Measurements from ENCODE around the gene MRPL53.
"Not testable (repeated sequence)": the region's sequence is repeated elsewhere in the genome, so short reads cannot be mapped to it uniquely, and the experiment has no call there.

Gene MRPL53

DNA sequence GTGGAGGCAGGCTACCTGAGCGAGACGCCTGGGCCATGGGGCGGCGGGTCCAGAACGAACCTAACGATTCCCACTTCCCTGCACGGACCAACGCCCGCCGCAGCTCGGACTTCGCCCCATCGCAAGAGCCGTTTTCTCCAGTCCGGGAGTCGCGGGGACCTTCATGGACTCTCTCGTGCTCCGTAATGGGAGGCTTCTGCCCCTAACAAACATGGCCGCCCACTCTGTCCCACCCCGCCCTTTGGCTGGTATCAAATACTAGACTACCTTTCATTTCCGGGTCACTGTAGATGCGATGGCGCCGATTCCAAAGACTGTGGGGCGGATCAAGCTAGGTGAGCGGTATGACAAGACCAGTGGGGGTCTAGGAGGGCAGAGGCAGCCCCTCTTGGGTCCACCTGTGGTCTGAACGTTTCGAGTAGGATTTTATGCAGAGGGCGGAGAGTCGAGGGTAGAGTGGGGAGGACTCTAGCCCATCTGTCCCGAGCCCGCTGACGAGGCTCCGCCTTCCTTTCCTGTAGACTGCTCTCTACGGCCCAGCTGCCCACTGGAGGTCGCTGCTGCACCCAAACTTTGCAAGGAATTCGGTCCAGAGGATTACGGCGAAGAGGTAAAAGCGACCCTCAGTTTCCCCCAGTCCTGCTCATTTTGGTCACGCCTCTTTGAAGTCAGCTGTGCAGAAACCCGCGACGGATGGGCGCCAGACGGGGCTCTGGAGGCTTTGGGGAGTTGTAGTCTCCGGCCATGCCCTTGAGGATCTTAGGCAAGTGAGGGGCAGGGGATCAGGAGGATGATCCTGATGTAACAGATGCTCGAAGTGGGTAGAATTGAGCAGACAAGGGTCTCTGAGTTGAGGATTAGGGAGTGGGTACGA, 10.6 kb upstream of the MRPL53 start, which contains the start of the genes CCDC142 and TTC31:
Gene CCDC142, minus strand, starts transcription at position 198 of the 874 bp plus-strand sequence. Its CDS starts 161 bp downstream, at position 37.
Gene TTC31, plus strand, starts transcription at position 281 of the 874 bp plus-strand sequence. Its CDS starts 15 bp downstream, at position 296.
- H3K4me3 Mint-ChIP-seq, result peak within 1 kb of the TSS; percentile 94
- no peaks in the 10 kb centered on the region for H3K27me3 Mint-ChIP-seq
- DNase-seq (ENCODE audit: low spot score in 2 of 2), result peak; percentile 89 to 91
- peaks cover 34% of the 10 kb centered on the region for H3K4me1 Mint-ChIP-seq
- H3K9me3 Mint-ChIP-seq, result no peaks in the 10 kb centered on the region
- ATAC-seq (replicated peaks; ENCODE audit: extremely low read depth, poor library complexity, severe bottlenecking), result peak; percentile 96
- peak within 1 kb of the TSS; percentile 99 for H3K27ac Mint-ChIP-seq (ENCODE audit: low read depth)
- H3K36me3 Mint-ChIP-seq (ENCODE audit: insufficient read depth), result peaks cover 29% of the 10 kb centered on the region

- ATAC-seq (replicated peaks; ENCODE audit: extremely low read depth, poor library complexity, severe bottlenecking) (peak; percentile 44), DNase-seq (ENCODE audit: low spot score in 2 of 2) (no peak)
- Mint-ChIP-seq H3K4me3 (peak overlapping the region; percentile 94), H3K4me1 (peaks cover 34% of the 10 kb centered on the region), H3K27me3 (no peaks in the 10 kb centered on the region), H3K9me3 (no peaks in the 10 kb centered on the region), H3K27ac (ENCODE audit: low read depth) (peak overlapping the region; percentile 99), H3K36me3 (ENCODE audit: insufficient read depth) (peaks cover 31% of the 10 kb centered on the region)
These were observed 9.7 kb upstream of the MRPL53 start for GRCh38 chr2:74481961-74482800.

DNA sequence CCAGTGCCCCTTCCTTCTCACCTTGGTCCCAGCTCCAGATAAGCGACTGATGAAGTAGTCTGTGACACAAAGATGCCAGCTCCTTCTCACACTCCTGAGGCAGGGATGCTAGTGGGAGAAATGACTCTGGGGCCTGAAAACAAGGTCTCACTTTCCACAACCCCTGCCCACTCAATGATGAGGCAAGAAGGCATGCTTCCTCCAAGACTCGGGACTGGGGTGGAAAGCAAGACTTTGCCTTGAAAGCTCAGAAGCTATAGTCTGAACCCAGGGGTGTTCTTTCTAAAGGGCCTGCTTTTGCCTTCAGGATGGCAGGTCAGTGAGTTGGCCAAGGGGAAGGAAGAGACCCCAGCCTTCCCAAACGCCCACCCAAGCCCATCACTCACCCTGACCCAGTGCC, 9.0 kb upstream of the MRPL53 start:
- Mint-ChIP-seq H3K27ac (ENCODE audit: low read depth) (no peak overlapping the region), H3K4me1 (peaks cover 28% of the 10 kb centered on the region), H3K9me3 (no peaks in the 10 kb centered on the region), H3K27me3 (no peaks in the 10 kb centered on the region), H3K4me3 (peak overlapping the region; percentile 94), H3K36me3 (ENCODE audit: insufficient read depth) (peaks cover 29% of the 10 kb centered on the region)
- DNase-seq (ENCODE audit: low spot score in 2 of 2) (no peak), ATAC-seq (replicated peaks; ENCODE audit: extremely low read depth, poor library complexity, severe bottlenecking) (no peak)

GRCh38 chr2:74474899-74475298, 2.4 kb upstream of the MRPL53 start:
- H3K27ac Mint-ChIP-seq (ENCODE audit: low read depth), result no peak overlapping the region

DNA sequence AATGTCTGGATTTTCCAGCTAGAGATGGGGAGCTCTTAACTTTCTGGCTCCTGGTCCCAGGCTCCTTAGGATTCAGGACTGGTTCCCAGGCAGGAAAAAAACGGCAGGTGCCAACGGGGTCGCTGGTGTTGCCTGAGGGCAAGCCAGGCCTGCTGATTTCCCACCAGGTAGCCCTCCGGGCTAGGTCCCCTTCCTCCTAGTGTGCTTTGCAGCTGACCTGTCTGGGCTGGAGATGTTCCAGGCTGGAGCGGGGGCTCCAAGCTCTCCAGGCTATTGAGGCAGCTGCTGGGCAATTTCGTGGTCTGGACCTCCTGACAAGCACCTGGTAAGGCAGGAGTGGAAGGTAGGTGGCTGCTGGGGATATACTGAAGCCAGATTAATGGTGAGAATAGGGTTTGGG, 2.0 kb upstream of the MRPL53 start:
- H3K4me1 Mint-ChIP-seq, result peaks cover 29% of the 10 kb centered on the region
- no peaks in the 10 kb centered on the region for H3K27me3 Mint-ChIP-seq
- DNase-seq (ENCODE audit: low spot score in 2 of 2) (no peak), ATAC-seq (replicated peaks; ENCODE audit: extremely low read depth, poor library complexity, severe bottlenecking) (no peak)
- H3K4me3 Mint-ChIP-seq, result peak overlapping the region; percentile 7
- H3K36me3 Mint-ChIP-seq (ENCODE audit: insufficient read depth), result peaks cover 34% of the 10 kb centered on the region
- peak overlapping the region; percentile 61 for H3K27ac Mint-ChIP-seq (ENCODE audit: low read depth)
- H3K9me3 Mint-ChIP-seq, result no peaks in the 10 kb centered on the region

More at GRCh38 chr2:74474899-74475298, 2.4 kb upstream of the MRPL53 start:
- Mint-ChIP-seq H3K4me3 (no peak overlapping the region), H3K27me3 (no peaks in the 10 kb centered on the region), H3K4me1 (peaks cover 29% of the 10 kb centered on the region), H3K36me3 (ENCODE audit: insufficient read depth) (peaks cover 36% of the 10 kb centered on the region), H3K9me3 (no peaks in the 10 kb centered on the region)
- no peak for ATAC-seq (replicated peaks; ENCODE audit: extremely low read depth, poor library complexity, severe bottlenecking)
- DNase-seq (ENCODE audit: low spot score in 2 of 2), result no peak

DNA sequence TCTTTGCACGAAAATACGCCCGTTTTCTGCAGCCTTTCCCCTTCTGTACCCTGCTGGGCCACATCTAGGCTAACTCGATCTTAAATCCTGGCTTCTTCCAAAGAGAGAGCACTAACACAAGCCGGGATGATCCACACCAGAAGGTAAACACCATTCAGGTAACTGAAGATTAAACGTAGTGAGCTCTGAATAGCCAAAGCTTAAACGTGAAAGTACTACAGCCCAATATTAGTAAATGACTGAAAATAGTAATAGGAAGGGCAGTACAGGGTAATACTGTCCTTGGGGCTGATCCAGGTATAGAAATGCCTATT, 422 bp upstream of the MRPL53 start:
- ATAC-seq (replicated peaks; ENCODE audit: extremely low read depth, poor library complexity, severe bottlenecking) (no peak), DNase-seq (ENCODE audit: low spot score in 2 of 2) (no peak)
- Mint-ChIP-seq H3K27ac (ENCODE audit: low read depth) (peak overlapping the region; percentile 97), H3K4me1 (peaks cover 24% of the 10 kb centered on the region), H3K27me3 (no peaks in the 10 kb centered on the region), H3K9me3 (no peaks in the 10 kb centered on the region), H3K36me3 (ENCODE audit: insufficient read depth) (peaks cover 30% of the 10 kb centered on the region), H3K4me3 (peak overlapping the region; percentile 97)

DNA sequence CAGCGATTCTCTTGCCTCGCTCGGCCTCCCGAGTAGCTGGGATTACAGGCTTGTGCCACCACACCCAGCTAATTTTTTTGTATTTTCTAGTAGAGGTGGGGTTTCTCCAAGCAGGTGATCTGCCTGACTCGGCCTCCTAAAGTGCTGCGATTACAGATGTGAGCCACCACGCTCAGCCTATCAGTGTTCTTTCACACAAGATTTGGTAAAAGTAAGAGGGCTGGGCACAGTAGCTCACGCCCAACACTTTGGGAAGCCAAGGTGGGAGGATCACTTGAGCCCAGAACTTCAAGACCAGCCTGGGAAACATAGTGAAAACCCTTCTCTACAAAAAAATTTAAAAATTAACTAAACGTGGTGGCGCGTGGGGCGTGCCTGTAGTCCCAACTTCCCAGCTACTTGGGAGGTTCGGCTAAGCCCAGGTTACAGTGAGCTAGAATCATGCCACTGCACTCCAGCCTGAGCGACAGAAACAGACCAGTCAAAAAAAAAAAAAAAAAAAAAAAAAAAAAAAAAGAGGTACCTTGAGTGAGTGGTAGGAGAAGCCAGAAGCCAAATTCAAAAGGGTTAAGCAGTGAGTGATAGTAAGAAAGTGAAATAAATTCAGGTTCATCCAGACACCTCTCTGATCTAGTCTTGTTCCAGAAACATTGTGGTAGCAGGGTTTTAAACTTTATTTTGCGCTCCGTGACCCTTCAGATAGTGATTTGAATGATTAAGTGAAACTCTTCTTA, 981 bp downstream of the MRPL53 start:
- ATAC-seq (replicated peaks; ENCODE audit: extremely low read depth, poor library complexity, severe bottlenecking), result no peak
- H3K4me3 Mint-ChIP-seq, result peak overlapping the region; percentile 97
- no peak for DNase-seq (ENCODE audit: low spot score in 2 of 2)
- H3K36me3 Mint-ChIP-seq (ENCODE audit: insufficient read depth), result peaks cover 28% of the 10 kb centered on the region
- H3K9me3 Mint-ChIP-seq, result no peaks in the 10 kb centered on the region
- H3K4me1 Mint-ChIP-seq, result peaks cover 24% of the 10 kb centered on the region
- H3K27me3 Mint-ChIP-seq, result no peaks in the 10 kb centered on the region
- peak overlapping the region; percentile 97 for H3K27ac Mint-ChIP-seq (ENCODE audit: low read depth)

- DNase-seq (ENCODE audit: low spot score in 2 of 2); H3K27me3 Mint-ChIP-seq; H3K9me3 Mint-ChIP-seq; ATAC-seq (replicated peaks; ENCODE audit: extremely low read depth, poor library complexity, severe bottlenecking): not testable (repeated sequence)
- peaks cover 27% of the 10 kb centered on the region for H3K4me1 Mint-ChIP-seq
- peaks cover 32% of the 10 kb centered on the region for H3K36me3 Mint-ChIP-seq (ENCODE audit: insufficient read depth)
- peak overlapping the region; percentile 45 for H3K4me3 Mint-ChIP-seq
- H3K27ac Mint-ChIP-seq (ENCODE audit: low read depth), result peak overlapping the region; percentile 93
These were observed 1.7 kb downstream of the MRPL53 start for GRCh38 chr2:74470742-74471141.

- H3K27me3 Mint-ChIP-seq, result no peaks in the 10 kb centered on the region
- peaks cover 18% of the 10 kb centered on the region for H3K36me3 Mint-ChIP-seq (ENCODE audit: insufficient read depth)
- H3K9me3 Mint-ChIP-seq, result no peaks in the 10 kb centered on the region
- H3K27ac Mint-ChIP-seq (ENCODE audit: low read depth), result peak overlapping the region; percentile 98
- peak overlapping the region; percentile 96 for H3K4me3 Mint-ChIP-seq
- peaks cover 32% of the 10 kb centered on the region for H3K4me1 Mint-ChIP-seq
- DNase-seq (ENCODE audit: low spot score in 2 of 2) (no peak), ATAC-seq (replicated peaks; ENCODE audit: extremely low read depth, poor library complexity, severe bottlenecking) (no peak)
These were observed 8.1 kb downstream of the MRPL53 start for GRCh38 chr2:74464406-74464805.

DNA sequence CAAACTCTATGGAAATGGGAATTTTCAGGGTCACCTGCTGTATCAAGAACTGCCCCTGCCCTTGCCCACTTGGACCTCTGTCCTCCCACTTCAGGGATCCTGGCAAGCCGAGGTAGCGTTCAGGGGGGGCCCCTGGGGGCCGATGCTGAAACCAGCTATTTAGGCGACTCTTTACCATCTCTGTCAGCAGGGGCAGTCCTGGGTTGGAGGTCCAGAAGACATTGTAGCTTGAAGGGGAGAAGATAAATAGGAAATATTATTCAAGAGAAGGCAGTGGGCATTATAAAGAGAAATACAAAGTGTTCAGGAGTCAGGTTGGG, 9.7 kb downstream of the MRPL53 start:
- no peaks in the 10 kb centered on the region for H3K27me3 Mint-ChIP-seq
- peaks cover 47% of the 10 kb centered on the region for H3K4me1 Mint-ChIP-seq
- DNase-seq (ENCODE audit: low spot score in 2 of 2), result no peak
- H3K4me3 Mint-ChIP-seq, result peak overlapping the region; percentile 50
- H3K36me3 Mint-ChIP-seq (ENCODE audit: insufficient read depth), result peaks cover 26% of the 10 kb centered on the region
- H3K9me3 Mint-ChIP-seq, result no peaks in the 10 kb centered on the region
- ATAC-seq (replicated peaks; ENCODE audit: extremely low read depth, poor library complexity, severe bottlenecking), result no peak
- no peak overlapping the region for H3K27ac Mint-ChIP-seq (ENCODE audit: low read depth)

DNA sequence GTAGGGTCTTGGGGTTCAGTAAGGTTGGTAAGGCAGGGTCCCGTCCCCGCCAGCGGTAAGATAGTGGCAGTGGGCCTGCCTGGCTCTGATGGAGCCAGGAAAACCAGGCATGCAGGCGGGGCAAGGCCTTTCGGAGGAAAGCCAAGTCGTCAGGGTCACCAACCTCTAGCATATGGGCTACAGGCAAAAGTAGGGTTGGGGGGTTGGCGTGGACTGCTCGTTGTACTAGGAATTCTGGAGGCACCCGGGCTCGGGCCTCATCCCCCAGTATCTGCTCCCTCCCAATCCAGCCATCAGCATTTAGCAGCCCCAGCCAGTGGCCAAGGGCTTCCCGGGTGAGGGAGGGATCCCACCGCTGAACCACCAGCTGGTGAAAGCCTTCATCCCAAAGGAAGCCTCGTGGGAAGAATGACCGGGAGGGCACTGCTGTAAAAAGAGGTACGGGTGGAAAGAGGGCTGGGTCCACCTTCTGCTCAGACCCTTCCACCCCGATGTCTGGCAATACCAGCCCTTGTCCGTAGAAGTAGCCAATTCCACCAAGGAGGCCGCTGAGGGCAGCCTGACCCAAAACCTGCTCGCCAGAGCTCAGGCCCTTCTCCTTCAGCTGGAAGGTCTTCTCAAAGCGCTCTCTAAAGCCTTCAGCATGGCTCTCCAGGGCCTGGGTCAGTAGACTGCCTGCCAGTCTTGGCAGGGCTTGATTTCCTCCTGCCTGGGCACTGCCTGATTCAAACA, 10.3 kb downstream of the MRPL53 start:
- H3K27ac Mint-ChIP-seq (ENCODE audit: low read depth), result peak overlapping the region; percentile 32
- peak overlapping the region; percentile 50 for H3K4me3 Mint-ChIP-seq
- DNase-seq (ENCODE audit: low spot score in 2 of 2) (no peak), ATAC-seq (replicated peaks; ENCODE audit: extremely low read depth, poor library complexity, severe bottlenecking) (no peak)
- H3K9me3 Mint-ChIP-seq, result no peaks in the 10 kb centered on the region
- peaks cover 30% of the 10 kb centered on the region for H3K36me3 Mint-ChIP-seq (ENCODE audit: insufficient read depth)
- H3K4me1 Mint-ChIP-seq, result peaks cover 53% of the 10 kb centered on the region
- no peaks in the 10 kb centered on the region for H3K27me3 Mint-ChIP-seq
